ENCODE measurements around the gene SLC25A39. TPM values are rescaled to one million over a fixed set of nuclear protein-coding genes. Genes with fewer than 3 reads are reported as not detected.
A peak's percentile ranks its signal among the peaks of the same experiment; 100 is the strongest.

Gene SLC25A39
- total and polyA plus RNA-seq, 2 of the 13 experiments (the other 11 are each of a cell fraction or from before 2014, with no cell fraction given) = 144 to 151 TPM

GRCh38 chr17:44323359-44324091 lies 1.1 kb downstream of the SLC25A39 start (continued):
- TF ChIP-seq ZNF607 (CRISPR knock-in tag; IDR thresholded peaks at IDR 0.05; ENCODE audit: borderline replicate concordance) (no peak), MLLT10 (CRISPR knock-in tag; IDR thresholded peaks at IDR 0.05) (no peak), UBTF (CRISPR knock-in tag; IDR thresholded peaks at IDR 0.05) (no peak), ZNF225 (CRISPR knock-in tag; IDR thresholded peaks at IDR 0.05) (no peak), ZNF367 (CRISPR knock-in tag; IDR thresholded peaks at IDR 0.05; ENCODE audit: borderline replicate concordance) (no peak)

GRCh38 chr17:44322236-44322895 lies 2.3 kb downstream of the SLC25A39 start:
- Histone ChIP-seq H3K27ac (ENCODE audit: extremely low read length, insufficient read depth, low read length) (no peak overlapping the region), H3K9me3 (ENCODE audit: low read length) (no peaks in the 10 kb centered on the region), H2AFZ (ENCODE audit: low read length) (no peak overlapping the region), H3K79me2 (ENCODE audit: insufficient read depth, low read length) (peaks cover 14% of the 10 kb centered on the region), H3K9ac (ENCODE audit: insufficient read depth, low read depth, low read length) (no peak overlapping the region), H3K4me1 (ENCODE audit: insufficient read depth, low read length) (peaks cover 46% of the 10 kb centered on the region), H3K4me3 (replicated peaks in 1 of 3; ENCODE audit: insufficient read depth in 1 of 3, low read depth in 2 of 3, low read length in 3 of 3) (no peak overlapping the region), H3K4me2 (ENCODE audit: low read depth, low read length) (no peak overlapping the region), H4K20me1 (ENCODE audit: insufficient read depth, low read length) (no peaks in the 10 kb centered on the region), H3K27me3 (ENCODE audit: control insufficient read depth in 1 of 2, insufficient read depth in 2 of 2, low read length in 2 of 2) (no peaks in the 10 kb centered on the region; a peak in 3 of 5 replicates), H3K36me3 (replicated peaks in 1 of 2; ENCODE audit: control insufficient read depth in 1 of 2, insufficient read depth in 2 of 2, low read length in 2 of 2) (peaks cover 19 to 33% of the 10 kb centered on the region in 2 experiments; a peak in 4 of 5 replicates)
- WGBS (ENCODE audit: low lambda C conversion rate) = 97% methylated on average over 11 of the region's 11 CpGs
- no TSS peak for BruUV-seq (replicated peaks)
- intact Hi-C loops (cut with micrococcal nuclease; ENCODE audit: unreplicated experiment) (loop anchor here (10.0 kb wide), 1 partner anchor 48 kb away; no protein-coding TSS in a partner anchor), in situ Hi-C loops (cut with HindIII; ENCODE audit: extremely low pct_ligation_motif_present, low pct_unique_long_range_greater_than_20kb) (no loop called here)
- DNase-seq (ENCODE audit: low spot score) (no peak), ATAC-seq (no peak), FAIRE-seq (no peak)
- POLR2A ChIA-PET = no interaction called here
- CTCF ChIA-PET (ENCODE audit: low intra/inter-chr PET ratio, low total read pairs) = no interaction called here
- peak; percentile 77; the same call in 1 of the 2 replicates for TF ChIP-seq HNRNPL (IDR thresholded peaks at IDR 0.05; ENCODE audit: low read depth, low read length)
- TF ChIP-seq SP1 (IDR thresholded peaks at IDR 0.05) = no peak
- no peak for TF ChIP-seq SP1 (CRISPR knock-in tag; IDR thresholded peaks at IDR 0.05)
